GM18519 (cell line): ENCODE measurements around the gene PRDX5.
"Not testable (repeated sequence)": the region's sequence is repeated elsewhere in the genome, so short reads cannot be mapped to it uniquely, and the experiment has no call there.

Experiments
- ATAC-seq: cut with Tn5 transposase; IDR thresholded peaks from one replicate; pipeline ENCODE4 v1.9.1; 2021; ENCODE audit warnings: mild to moderate bottlenecking, moderate library complexity; ENCODE audit not compliant: unreplicated experiment, low FRiP score

The PRDX5 gene

GRCh38 chr11:64322925-64323260, 5.0 kb downstream of the PRDX5 start:
- ATAC-seq, result no peak

DNA sequence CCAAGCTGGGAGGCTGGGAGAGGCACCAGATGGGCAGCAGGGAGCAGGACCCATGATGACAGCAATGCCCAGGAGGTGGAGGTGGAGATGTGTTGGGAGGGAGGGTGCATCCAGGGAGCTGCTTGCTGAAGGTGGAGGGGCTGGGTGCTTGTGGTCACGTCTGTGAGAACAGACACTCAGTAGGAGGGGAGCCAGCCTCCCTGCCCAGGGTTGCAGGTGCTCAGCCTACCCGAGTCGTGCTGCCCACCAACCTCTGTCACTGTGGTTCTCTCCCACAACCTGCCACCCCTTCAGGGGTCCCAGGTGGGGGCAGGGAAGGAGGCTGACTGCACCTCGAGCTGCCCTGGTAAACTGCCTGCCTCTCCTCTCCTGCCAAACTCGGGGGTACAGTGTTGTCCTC, 5.5 kb downstream of the PRDX5 start:
- ATAC-seq, result no peak

DNA sequence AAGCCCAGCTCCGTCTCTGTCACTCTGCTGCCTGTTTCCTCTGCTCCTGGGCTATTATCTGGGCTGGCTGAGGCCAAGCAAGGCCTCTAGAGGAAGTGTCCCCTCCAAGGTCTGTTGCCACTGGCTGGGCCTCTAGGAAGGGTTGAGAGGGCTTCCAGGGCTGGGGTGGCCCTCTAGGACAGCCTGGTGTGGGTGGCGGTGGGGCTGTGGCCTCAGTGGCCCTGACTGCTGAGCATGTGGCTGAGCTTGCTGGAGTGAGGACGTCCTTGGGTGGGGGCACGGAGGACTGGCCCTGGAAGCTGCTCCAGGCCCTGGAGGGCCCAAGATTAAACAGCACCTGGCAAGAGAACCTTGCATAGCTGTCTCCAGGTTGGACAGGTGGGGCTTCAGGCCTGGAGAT, 6.1 kb downstream of the PRDX5 start:
- not testable (repeated sequence) for ATAC-seq

DNA sequence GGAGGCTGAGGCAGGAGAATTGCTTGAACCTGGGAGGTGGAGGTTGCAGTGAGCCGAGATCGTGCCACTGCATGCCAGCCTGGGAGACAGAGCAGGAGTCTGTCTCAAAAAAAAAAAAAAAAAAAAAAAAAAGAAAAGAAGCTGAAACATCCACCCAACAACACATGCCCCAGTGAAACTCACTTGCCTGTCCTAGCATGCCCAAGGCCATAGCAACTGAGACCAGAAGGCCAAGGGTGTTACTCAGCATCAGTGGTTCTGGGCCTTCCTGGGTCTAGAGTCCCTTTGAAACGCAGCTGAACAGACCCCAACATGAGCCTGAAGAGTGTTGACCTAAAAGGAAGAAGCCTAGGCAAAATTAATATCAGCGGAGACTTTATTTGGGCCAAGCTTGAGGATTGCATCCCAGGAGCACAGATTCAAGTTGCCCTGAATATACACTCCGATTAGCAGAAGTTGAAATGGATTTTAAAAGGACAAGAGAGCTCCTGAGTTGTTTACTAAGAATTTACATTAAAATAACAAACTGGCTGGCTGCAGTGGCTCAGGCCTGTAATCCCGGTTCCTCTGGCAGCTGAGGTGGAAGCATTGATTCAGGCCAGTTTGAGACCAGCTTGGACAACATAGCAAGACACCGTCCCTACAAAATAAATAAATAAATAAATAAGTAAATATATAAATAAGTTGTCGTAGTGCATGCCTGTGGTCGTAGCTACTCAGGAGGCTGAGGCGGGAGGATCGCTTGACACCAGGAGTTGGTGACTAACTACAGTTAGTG, 7.0 kb downstream of the PRDX5 start:
- no peak for ATAC-seq

DNA sequence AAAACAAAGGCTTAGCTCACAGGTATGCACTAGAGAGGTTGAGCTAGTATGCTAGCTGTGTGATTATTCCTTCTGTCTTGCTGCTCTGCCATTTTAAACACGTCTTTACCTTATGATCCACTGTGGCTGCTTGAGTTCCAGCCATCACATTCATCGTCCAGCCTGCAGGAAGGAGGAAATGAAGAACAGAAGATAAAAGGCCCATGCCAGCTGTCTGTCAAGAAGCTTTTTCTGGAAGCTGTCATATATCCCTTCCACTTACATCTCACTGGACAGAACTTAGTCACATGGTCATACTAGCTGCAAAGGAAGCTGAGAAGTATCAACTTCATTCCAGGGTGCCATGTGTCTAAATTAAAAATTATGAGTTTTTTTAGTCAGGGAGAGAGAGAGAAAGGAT, 9.5 kb downstream of the PRDX5 start:
- no peak for ATAC-seq

GRCh38 chr11:64327993-64328392, 10.1 kb downstream of the PRDX5 start:
- ATAC-seq, result no peak

DNA sequence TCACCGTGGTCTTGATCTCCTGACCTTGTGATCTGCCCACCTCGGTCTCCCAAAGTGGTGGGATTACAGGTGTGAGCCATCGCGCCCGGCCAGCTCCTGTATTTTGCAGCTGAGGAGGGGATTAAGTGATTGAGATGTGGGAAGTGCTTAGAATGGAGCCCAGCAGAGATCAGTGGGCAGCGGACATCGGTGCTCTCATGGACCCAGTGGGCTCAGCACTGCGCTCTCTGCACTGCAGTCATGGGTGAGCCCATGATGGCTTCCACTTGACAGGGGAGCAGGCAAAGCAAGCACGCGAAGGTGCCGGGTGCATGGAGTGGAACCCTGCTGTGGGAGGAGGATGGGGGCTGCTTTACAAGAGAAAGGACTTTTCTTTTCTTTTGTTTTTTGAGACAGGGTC, 13.0 kb downstream of the PRDX5 start:
- ATAC-seq, result no peak

DNA sequence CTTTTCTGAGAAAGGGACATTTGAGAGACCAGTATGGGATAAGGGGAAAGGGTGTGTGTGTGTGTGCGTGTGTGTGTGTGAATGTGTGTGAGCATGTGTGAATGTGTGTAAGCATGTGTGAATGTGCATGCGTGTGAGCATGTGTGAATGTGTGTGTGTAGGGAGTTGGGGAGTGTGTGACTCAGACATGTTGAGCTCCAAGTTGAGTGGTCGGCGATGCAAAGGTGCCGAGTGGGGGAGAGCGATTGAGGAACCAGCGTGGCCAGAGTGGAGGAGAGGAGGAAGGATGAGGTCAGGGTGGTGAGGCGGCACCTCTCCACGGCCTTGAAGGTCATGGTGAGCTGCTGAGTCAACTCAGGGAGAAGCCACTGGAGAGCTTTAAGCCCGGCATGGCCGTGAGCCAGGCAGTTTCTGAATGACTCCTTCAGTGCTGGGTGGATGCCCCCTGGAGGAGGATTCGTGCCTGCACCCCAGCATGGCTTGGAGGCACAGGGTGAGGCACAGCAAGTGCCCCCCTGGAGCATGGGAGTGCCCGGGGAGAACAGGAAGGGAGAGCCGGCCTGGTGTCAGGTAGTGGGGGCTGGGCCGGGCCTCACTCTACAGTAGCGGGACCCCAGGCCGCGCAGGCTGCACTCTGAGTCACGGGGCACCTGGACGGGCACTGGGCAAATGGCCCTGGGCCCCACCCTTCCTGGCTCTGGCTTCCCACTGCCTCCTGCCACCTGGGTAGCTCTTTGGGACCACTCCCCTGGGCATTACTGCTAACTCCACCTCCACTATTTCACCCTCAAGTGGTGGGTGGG, 13.8 kb downstream of the PRDX5 start:
- no peak for ATAC-seq

GRCh38 chr11:64333556-64333955, 15.6 kb downstream of the PRDX5 start:
- no peak for ATAC-seq

DNA sequence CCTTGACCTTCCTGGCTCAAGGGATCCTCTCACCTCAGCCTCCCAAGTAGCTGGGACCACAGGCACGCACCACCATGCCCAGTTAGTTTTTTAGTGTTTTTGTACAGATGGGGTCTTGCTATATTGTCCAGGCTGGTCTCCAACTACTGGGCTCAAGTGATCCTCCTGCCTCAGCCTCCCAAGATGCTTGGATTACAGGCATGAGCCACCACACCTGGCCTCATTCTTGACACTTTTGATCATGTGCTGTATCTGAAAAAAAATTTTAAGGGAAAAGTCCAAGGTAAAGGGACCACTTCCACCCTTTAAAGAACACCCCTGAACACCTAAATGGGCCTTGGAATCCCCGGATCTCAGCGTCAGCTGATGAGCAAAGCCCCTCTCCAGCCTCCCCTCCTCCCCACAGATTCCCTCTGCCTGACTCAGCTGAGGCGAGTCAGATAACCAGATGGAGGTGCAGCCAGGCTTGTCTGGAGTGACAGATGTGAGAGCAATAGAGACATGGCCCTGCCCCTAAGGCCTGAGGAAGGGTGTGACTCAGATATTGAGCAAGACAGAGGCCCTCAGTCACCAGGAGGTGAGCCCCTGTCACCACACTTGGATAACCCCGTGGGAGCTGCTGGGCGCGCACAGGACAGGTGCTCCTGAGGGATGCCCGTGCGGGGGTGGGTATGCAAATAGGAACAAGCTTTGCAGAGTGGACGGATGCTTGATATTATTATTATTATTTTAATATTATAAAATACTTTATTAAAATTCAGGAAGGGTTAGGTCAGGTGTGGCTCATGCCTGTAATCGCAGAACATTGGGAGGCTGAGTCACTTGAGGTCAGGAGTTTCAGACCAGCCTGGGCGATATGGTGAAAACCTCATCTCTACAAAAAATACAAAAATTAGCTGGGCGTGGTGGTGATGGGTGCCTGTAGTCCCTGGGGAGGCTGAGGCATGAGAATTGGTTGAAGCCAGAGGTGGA, 17.1 kb downstream of the PRDX5 start:
- ATAC-seq, result peak; percentile 79

GRCh38 chr11:64337538-64338249, 19.8 kb downstream of the PRDX5 start:
- no peak for ATAC-seq

DNA sequence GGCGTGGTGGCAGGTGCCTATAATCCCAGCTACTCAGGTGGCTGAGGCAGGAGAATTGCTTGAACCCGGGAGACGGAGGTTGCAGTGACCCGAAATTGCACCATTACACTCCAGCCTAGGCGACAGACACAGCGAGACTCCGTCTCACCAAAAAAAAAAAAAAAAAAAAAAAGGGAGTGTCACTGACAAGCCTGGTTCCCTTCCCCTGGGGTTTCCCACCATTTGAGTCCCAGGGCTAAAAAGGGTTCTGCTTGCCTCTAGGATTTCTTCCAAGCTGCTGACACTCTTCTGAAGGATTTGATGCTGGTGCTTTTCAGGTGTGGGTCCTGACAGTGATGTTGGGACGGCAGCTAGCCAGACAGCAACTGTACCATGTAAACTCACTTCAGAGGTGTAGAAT, 20.8 kb downstream of the PRDX5 start:
- ATAC-seq, result no peak

DNA sequence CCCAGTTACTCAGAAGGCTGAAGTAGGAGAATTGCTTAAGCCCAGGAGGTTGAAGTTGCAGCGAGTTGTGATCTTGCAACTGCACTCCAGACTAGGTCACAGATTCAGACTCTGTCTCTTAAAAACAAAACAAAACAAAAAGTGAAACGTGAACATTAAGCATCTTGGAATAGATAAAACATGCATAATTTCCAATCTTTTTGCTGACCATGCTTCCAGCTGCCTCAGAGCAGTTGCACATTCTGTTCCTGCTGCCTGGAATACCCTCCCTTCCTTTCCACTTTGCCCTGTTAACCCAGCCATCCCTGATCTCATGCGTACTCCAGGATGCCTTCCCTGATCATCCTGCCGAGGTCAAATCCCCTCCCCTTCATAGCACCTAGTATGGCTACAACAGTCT, 21.4 kb downstream of the PRDX5 start:
- ATAC-seq, result no peak

DNA sequence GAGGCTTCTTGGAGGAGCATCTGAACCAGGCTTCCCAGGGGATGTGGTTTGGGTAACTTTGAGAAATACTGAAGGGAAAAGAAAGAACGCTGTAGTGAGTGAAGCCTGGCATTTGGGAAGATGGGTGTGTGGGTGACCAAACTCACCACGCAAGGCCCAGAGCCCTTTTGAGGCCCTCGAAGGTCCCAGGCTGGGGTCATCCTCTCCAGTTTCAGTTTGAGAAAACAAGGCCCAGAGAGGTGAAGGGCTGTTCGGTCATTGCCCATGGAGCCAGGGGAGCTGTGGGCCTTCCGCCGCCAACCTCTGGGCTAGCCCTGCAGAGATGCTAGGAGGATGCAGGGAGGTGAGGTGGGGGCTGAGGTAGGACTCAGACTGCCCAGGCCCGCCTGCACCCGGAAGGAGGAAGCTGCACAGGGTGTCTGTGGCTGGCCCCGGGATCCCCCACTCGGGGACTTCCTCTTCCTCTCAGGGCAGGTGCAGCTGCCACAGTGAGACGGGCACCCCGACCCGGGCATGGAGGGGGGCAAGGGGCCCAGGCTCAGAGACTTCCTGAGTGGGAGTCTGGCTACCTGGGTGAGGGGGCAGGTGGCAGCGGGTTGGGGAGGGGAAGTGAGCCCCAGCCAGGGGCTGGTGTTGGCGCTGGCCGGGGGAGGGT, 22.0 kb downstream of the PRDX5 start, which contains the start of gene CCDC88B:
Gene CCDC88B (plus strand): TSS at position 451 of the 655 bp plus-strand sequence. CDS start 63 bp downstream, at position 514.
- no peak for ATAC-seq

GRCh38 chr11:64340671-64341335, 22.9 kb downstream of the PRDX5 start:
- no peak for ATAC-seq

GRCh38 chr11:64341429-64341828, 23.5 kb downstream of the PRDX5 start:
- no peak for ATAC-seq

- peak; percentile 42 for ATAC-seq
These were observed 24.2 kb downstream of the PRDX5 start for GRCh38 chr11:64341851-64342791.
